ENCODE results near the gene KRT6C.
"Not testable (repeated sequence)": the region's sequence is repeated elsewhere in the genome, so short reads cannot be mapped to it uniquely, and the experiment has no call there.

The KRT6C gene

GRCh38 chr12:52473768-52474167 is at the start of gene KRT6C:
KRT6C (minus strand) TSS chr12:52473805; CDS start chr12:52473737, 68 bp downstream.
- DNase-seq, result no peak

GRCh38 chr12:52522346-52523011 is 48.9 kb upstream of the KRT6C start:
- DNase-seq, result no peak

GRCh38 chr12:52521568-52522266 is 48.1 kb upstream of the KRT6C start:
- DNase-seq, result no peak

- DNase-seq, result no peak
Observed at GRCh38 chr12:52521175-52521567, 47.6 kb upstream of the KRT6C start.

- DNase-seq, result no peak
Observed at GRCh38 chr12:52519826-52520662, 46.4 kb upstream of the KRT6C start, which contains the start of gene KRT5. KRT5 (minus strand) TSS chr12:52520394; CDS start chr12:52520296, 98 bp downstream.

GRCh38 chr12:52519387-52519703 is 45.7 kb upstream of the KRT6C start:
- no peak for DNase-seq

GRCh38 chr12:52518574-52519386 is 45.2 kb upstream of the KRT6C start:
- no peak for DNase-seq

- DNase-seq, result no peak
Observed at GRCh38 chr12:52517888-52518287, 44.3 kb upstream of the KRT6C start.

GRCh38 chr12:52517005-52517835 is 43.6 kb upstream of the KRT6C start:
- no peak for DNase-seq

- no peak for DNase-seq
Observed at GRCh38 chr12:52515927-52516831, 42.6 kb upstream of the KRT6C start.

GRCh38 chr12:52515319-52515646 is 41.7 kb upstream of the KRT6C start:
- no peak for DNase-seq

GRCh38 chr12:52514471-52515318 is 41.1 kb upstream of the KRT6C start:
- DNase-seq, result no peak

GRCh38 chr12:52513736-52514135 is 40.1 kb upstream of the KRT6C start:
- DNase-seq, result no peak

- no peak for DNase-seq
Observed at GRCh38 chr12:52508211-52508610, 34.6 kb upstream of the KRT6C start.

GRCh38 chr12:52506858-52507715 is 33.5 kb upstream of the KRT6C start:
- peak; percentile 27 for DNase-seq

GRCh38 chr12:52502877-52503276 is 29.3 kb upstream of the KRT6C start:
- DNase-seq, result no peak

GRCh38 chr12:52501490-52501889 is 27.9 kb upstream of the KRT6C start:
- DNase-seq, result no peak

GRCh38 chr12:52500574-52500973 is 27.0 kb upstream of the KRT6C start:
- not testable (repeated sequence) for DNase-seq
